T-cell (primary cell): ENCODE data around the gene DKKL1. TPM values are rescaled to one million over a fixed set of nuclear protein-coding genes. Genes with fewer than 3 reads are reported as not detected.
A peak's percentile ranks its signal among the peaks of the same experiment; 100 is the strongest.
"Not testable (repeated sequence)": the region's sequence is repeated elsewhere in the genome, so short reads cannot be mapped to it uniquely, and the experiment has no call there.

ENCODE experiments used
- ATAC-seq, 4 experiments: fragments of 200-7000 bp in 3 of 4; fragments of 150-1000 bp in 1 of 4; cut with Tn5 transposase; replicated peaks in 1 of 4; 1 replicate in 3 of 4; 2 replicates in 1 of 4; pipeline ENCODE4 v1.10.0; 2021; ENCODE audit warnings: moderate library complexity in 3 of 4, mild to moderate bottlenecking in 2 of 4, moderate number of reproducible peaks in 1 of 4
- CTCF ChIA-PET, 2 donors: fragments of 300-600 bp; sonication (Branson Sonifier 250); formaldehyde crosslinking; loops; one replicate each; lab custom pipeline; 2022; ENCODE audit warnings: antibody characterized with exemption in 2 of 2; lab: Charles Lee
- POLR2A ChIA-PET, 2 donors: fragments of 300-600 bp; sonication (Branson Sonifier 250); formaldehyde crosslinking; loops; one replicate each; lab custom pipeline; 2022; ENCODE audit warnings: antibody characterized with exemption in 2 of 2; lab: Charles Lee
- DNase-seq, 35 experiments: peaks; one replicate each; pipeline versions ENCODE4 v3.0.0 to v3.0.0-alpha.2; 2013 to 2023
- H3K27ac ChIP-seq: one replicate; pipeline ENCODE4 v1.5.1; 2013; ENCODE audit warnings: low read length
- H3K27me3 ChIP-seq, 2 experiments: replicated peaks in 1 of 2; 1 replicate in 1 of 2; 2 replicates in 1 of 2; pipeline versions ENCODE4 v1.6.1 to v1.7.0; 2013; ENCODE audit warnings: low read length in 1 of 2, mixed read lengths in 1 of 2; ENCODE audit not compliant: control insufficient read depth in 2 of 2, insufficient read depth in 2 of 2; ENCODE audit errors: extremely low read depth in 1 of 2
- H3K36me3 ChIP-seq, 2 donors: 1 replicate in 1 of 2; 2 replicates in 1 of 2; pipeline versions ENCODE4 v1.6.1 to v1.7.0; 2013; ENCODE audit warnings: low read length in 1 of 2; ENCODE audit not compliant: control insufficient read depth in 2 of 2, insufficient read depth in 1 of 2; ENCODE audit errors: extremely low read depth in 1 of 2
- H3K4me1 ChIP-seq, 2 experiments: 1 replicate in 1 of 2; 2 replicates in 1 of 2; pipeline versions ENCODE4 v1.6.1 to v1.7.0; 2013; ENCODE audit warnings: low read length in 2 of 2, mixed read lengths in 1 of 2; ENCODE audit not compliant: insufficient read depth in 2 of 2, control insufficient read depth in 1 of 2; ENCODE audit errors: extremely low read depth in 1 of 2
- H3K4me3 ChIP-seq, 2 donors: 1 replicate in 1 of 2; 2 replicates in 1 of 2; pipeline versions ENCODE4 v1.5.1 to v1.7.0; 2013; ENCODE audit warnings: mild to moderate bottlenecking in 2 of 2, low read length in 1 of 2, moderate library complexity in 1 of 2; ENCODE audit not compliant: control insufficient read depth in 1 of 2; ENCODE audit errors: extremely low read depth in 1 of 2
- H3K9me3 ChIP-seq: 2 replicates; pipeline ENCODE4 v1.7.0; 2013
- H3K27ac Mint-ChIP-seq, 2 donors: one replicate each; pipeline ENCODE4 v1.8.0; 2020 to 2021; ENCODE audit warnings: mild to moderate bottlenecking in 2 of 2, mixed read lengths in 2 of 2
- H3K27me3 Mint-ChIP-seq, 2 donors: one replicate each; pipeline ENCODE4 v1.8.0; 2021 to 2022; ENCODE audit warnings: mixed read lengths in 2 of 2
- H3K36me3 Mint-ChIP-seq: one replicate; pipeline ENCODE4 v1.8.0; 2021; ENCODE audit warnings: mixed read lengths
- H3K4me1 Mint-ChIP-seq, 3 donors: one replicate each; pipeline ENCODE4 v1.8.0; 2020 to 2022; ENCODE audit warnings: mixed read lengths in 3 of 3, mild to moderate bottlenecking in 1 of 3
- H3K4me3 Mint-ChIP-seq, 3 donors: one replicate each; pipeline ENCODE4 v1.8.0; 2020 to 2022; ENCODE audit warnings: mild to moderate bottlenecking in 3 of 3, mixed read lengths in 3 of 3, moderate library complexity in 3 of 3
- H3K9me3 Mint-ChIP-seq, 3 donors: one replicate each; pipeline ENCODE4 v1.8.0; 2020 to 2022; ENCODE audit warnings: mixed read lengths in 3 of 3
- WGBS: methylation state at CpG from one replicate; pipeline ENCODE4 v1.1.5; 2013; ENCODE audit warnings: missing lambda C conversion rate; ENCODE audit not compliant: insufficient coverage; 5-methylcytosine and 5-hydroxymethylcytosine counted together
- total RNA-seq, 35 experiments: library from RNA in 6 of 35; stranded (reverse) in 6 of 35; fragments of 120-200 nt in 1 of 35; gene quantifications; one replicate each; pipeline versions ENCODE4 v1.2.1 to v1.2.4 and lab custom pipeline; 2013 to 2026

Gene DKKL1
- total RNA-seq = not detected
- not detected for total RNA-seq (2013)
- total RNA-seq (lab: John Stamatoyannopoulos, UW) = 0 to 0.09 (median 0) reads per million in 29 experiments

GRCh38 chr19:49363268-49364082 is at the start of gene DKKL1:
DKKL1 (plus strand) TSS chr19:49363877; CDS start chr19:49363999, 122 bp downstream.
- H3K9me3 ChIP-seq = no peaks in the 10 kb centered on the region
- Mint-ChIP-seq H3K27ac (no peak within 1 kb of the TSS), H3K4me1 (peaks cover 7 to 21% (median 13%) of the 10 kb centered on the region in 3 donors), H3K9me3 (no peaks in the 10 kb centered on the region), H3K36me3 (no peaks in the 10 kb centered on the region), H3K27me3 (peaks cover 5 to 29% of the 10 kb centered on the region in 2 donors), H3K4me3 (peak within 1 kb of the TSS in 2 of 3 donors; percentile 16 to 25)
- ATAC-seq (peak; percentile 71 to 82 (median 72)), DNase-seq (peak; percentile 22 to 72 (median 45))
- H3K4me3 ChIP-seq = peak within 1 kb of the TSS; percentile 3 to 15
- ChIA-PET POLR2A (no interaction called here), CTCF (interaction anchor here in 1 of 2 donors (0.7 kb wide), 1 partner anchor 28 kb away, joined by 6 read pairs; no protein-coding TSS in a partner anchor)
- no peaks in the 10 kb centered on the region for H3K36me3 ChIP-seq
- 1% methylated on average over 43 of the region's 46 CpGs for WGBS
- peaks cover 7 to 35% of the 10 kb centered on the region in 2 experiments for H3K4me1 ChIP-seq
- H3K27ac ChIP-seq = no peak within 1 kb of the TSS
- H3K27me3 ChIP-seq = peaks cover 3 to 79% of the 10 kb centered on the region in 2 experiments

DNA sequence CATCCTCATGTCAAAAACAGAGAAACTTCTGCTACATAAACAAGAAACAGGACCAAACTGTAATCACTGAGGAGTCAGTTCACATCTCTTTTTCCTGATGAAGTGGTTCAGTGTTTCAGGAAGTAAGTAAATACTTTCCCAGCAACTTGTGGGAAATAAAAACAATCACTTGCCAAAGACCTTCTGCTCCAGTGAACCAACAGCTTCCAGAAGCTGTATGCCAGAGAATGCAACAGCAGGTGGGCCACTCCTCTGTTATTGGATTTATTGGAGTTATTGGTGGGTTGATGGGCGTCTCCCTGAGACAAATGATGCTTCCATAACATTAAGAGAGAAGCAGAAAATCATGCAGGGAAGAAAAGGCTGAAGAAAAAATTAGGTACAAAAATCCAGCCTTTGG is 48.6 kb upstream of the DKKL1 start:
- H3K36me3 Mint-ChIP-seq = peaks cover 54% of the 10 kb centered on the region
- peaks cover 0 to 13% (median 10%) of the 10 kb centered on the region in 3 donors for H3K4me1 Mint-ChIP-seq

DNA sequence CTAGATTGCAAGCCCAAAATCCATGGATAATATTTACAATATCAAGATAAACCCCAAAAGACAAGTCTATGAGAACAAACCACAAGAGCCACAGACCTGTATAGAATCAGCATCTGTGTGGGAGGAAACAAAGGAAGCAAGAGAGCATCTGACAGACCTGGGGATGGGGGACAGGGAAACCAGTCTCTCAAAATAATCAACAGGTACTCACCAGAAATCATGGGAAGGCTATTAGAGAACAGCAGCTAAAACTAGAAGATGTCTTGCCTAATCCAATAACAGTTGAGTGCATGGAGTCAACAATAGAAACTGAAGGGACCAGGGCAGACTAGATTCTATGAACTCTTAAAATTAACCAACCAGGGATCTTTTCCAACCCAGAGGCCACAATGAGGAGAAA is 47.4 kb upstream of the DKKL1 start:
- no peak overlapping the region for H3K27ac Mint-ChIP-seq
- peaks cover 42% of the 10 kb centered on the region for H3K36me3 Mint-ChIP-seq
- peaks cover 0 to 9% (median 8%) of the 10 kb centered on the region in 3 donors for H3K9me3 Mint-ChIP-seq
- DNase-seq (no peak), ATAC-seq (no peak)
- POLR2A ChIA-PET = interaction anchor here in 1 of 2 donors (0.7 kb wide), 1 partner anchor 271 kb away, joined by 3 read pairs; no protein-coding TSS in a partner anchor
- peaks cover 0 to 13% (median 10%) of the 10 kb centered on the region in 3 donors for H3K4me1 Mint-ChIP-seq
- H3K27me3 Mint-ChIP-seq = no peaks in the 10 kb centered on the region
- H3K4me1 ChIP-seq = no peaks in the 10 kb centered on the region
- H3K27me3 ChIP-seq = no peaks in the 10 kb centered on the region
- peaks cover 2% of the 10 kb centered on the region for H3K9me3 ChIP-seq
- no peak overlapping the region for H3K27ac ChIP-seq
- H3K36me3 ChIP-seq = peaks cover 0 to 7% of the 10 kb centered on the region in 2 donors
- no peak overlapping the region for H3K4me3 ChIP-seq
- CTCF ChIA-PET = no interaction called here
- H3K4me3 Mint-ChIP-seq = no peak overlapping the region

More for the DNA sequence above, 48.6 kb upstream of the DKKL1 start:
- H3K36me3 ChIP-seq = peaks cover 0 to 14% of the 10 kb centered on the region in 2 donors
- Mint-ChIP-seq H3K9me3 (peaks cover 0 to 9% (median 8%) of the 10 kb centered on the region in 3 donors), H3K27ac (no peak overlapping the region), H3K4me3 (no peak overlapping the region), H3K27me3 (no peaks in the 10 kb centered on the region)
- no peak for ATAC-seq
- H3K9me3 ChIP-seq = peaks cover 2% of the 10 kb centered on the region
- ChIA-PET POLR2A (no interaction called here), CTCF (no interaction called here)
- no peak overlapping the region for H3K4me3 ChIP-seq
- WGBS = no CpG with 5 or more reads among the region's 1 CpG
- H3K4me1 ChIP-seq = no peaks in the 10 kb centered on the region
- H3K27ac ChIP-seq = no peak overlapping the region
- no peak for DNase-seq
- H3K27me3 ChIP-seq = no peaks in the 10 kb centered on the region

GRCh38 chr19:49318296-49318695 is 45.4 kb upstream of the DKKL1 start:
- DNase-seq = no peak
- no peaks in the 10 kb centered on the region for H3K27me3 ChIP-seq
- ATAC-seq = no peak
- no peak overlapping the region for H3K27ac Mint-ChIP-seq
- H3K4me3 Mint-ChIP-seq = no peak overlapping the region
- H3K9me3 ChIP-seq = peaks cover 2% of the 10 kb centered on the region
- H3K4me1 Mint-ChIP-seq = peaks cover 0 to 10% (median 8%) of the 10 kb centered on the region in 3 donors
- H3K27ac ChIP-seq = no peak overlapping the region
- H3K36me3 Mint-ChIP-seq = peaks cover 42% of the 10 kb centered on the region
- peaks cover 0 to 6% of the 10 kb centered on the region in 2 donors for H3K36me3 ChIP-seq
- H3K4me3 ChIP-seq = no peak overlapping the region
- no peaks in the 10 kb centered on the region for H3K27me3 Mint-ChIP-seq
- no peaks in the 10 kb centered on the region for H3K4me1 ChIP-seq
- ChIA-PET CTCF (interaction anchor here in 1 of 2 donors (0.6 kb wide), 1 partner anchor 15 kb away, joined by 3 read pairs; no protein-coding TSS in a partner anchor), POLR2A (interaction anchor here in 1 of 2 donors (0.7 kb wide), 1 partner anchor 269 kb away, joined by 3 read pairs; no protein-coding TSS in a partner anchor)
- H3K9me3 Mint-ChIP-seq = peaks cover 0 to 9% (median 8%) of the 10 kb centered on the region in 3 donors

GRCh38 chr19:49324801-49325576 is 38.7 kb upstream of the DKKL1 start, which contains the start of gene SLC6A16:
SLC6A16 (minus strand) TSS chr19:49325191; CDS start chr19:49311347, 13,844 bp downstream.
- WGBS = 89% methylated on average over 24 of the region's 38 CpGs
- no peaks in the 10 kb centered on the region for H3K27me3 ChIP-seq
- no peaks in the 10 kb centered on the region for H3K4me1 ChIP-seq
- H3K27ac Mint-ChIP-seq = no peak within 1 kb of the TSS
- no peak within 1 kb of the TSS for H3K4me3 ChIP-seq
- H3K27me3 Mint-ChIP-seq = no peaks in the 10 kb centered on the region
- ATAC-seq = no peak
- H3K36me3 ChIP-seq = peaks cover 10 to 12% of the 10 kb centered on the region in 2 donors
- no peak for DNase-seq
- no peaks in the 10 kb centered on the region for H3K9me3 Mint-ChIP-seq
- H3K4me1 Mint-ChIP-seq = peaks cover 18 to 31% (median 21%) of the 10 kb centered on the region in 3 donors
- CTCF ChIA-PET = no interaction called here
- H3K9me3 ChIP-seq = no peaks in the 10 kb centered on the region
- POLR2A ChIA-PET = interaction anchor here in 1 of 2 donors (0.7 kb wide), 1 partner anchor 16 kb away, joined by 3 read pairs; no protein-coding TSS in a partner anchor
- H3K4me3 Mint-ChIP-seq = no peak within 1 kb of the TSS
- no peak within 1 kb of the TSS for H3K27ac ChIP-seq
- peaks cover 24% of the 10 kb centered on the region for H3K36me3 Mint-ChIP-seq

DNA sequence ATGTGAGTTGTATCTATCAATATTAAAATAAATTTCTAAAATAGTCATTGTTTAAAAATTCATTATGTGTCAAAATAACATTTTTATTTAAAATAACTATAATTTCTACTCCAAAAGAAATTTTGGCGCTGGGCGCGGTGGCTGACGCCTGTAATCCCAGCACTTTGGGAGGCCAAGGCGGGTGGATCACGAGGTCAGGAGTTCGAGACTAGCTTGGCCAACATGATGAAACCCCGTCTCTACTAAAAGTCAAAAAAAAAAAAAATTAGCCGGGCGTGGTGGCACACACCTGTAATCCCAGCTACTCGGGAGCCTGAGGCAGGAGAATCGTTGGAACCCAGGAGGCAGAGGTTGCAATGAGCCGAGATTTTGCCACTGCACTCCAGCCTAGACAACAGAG is 37.9 kb upstream of the DKKL1 start:
- not testable (repeated sequence) for H3K4me1 ChIP-seq, H3K4me3 Mint-ChIP-seq, H3K4me3 ChIP-seq, H3K27me3 Mint-ChIP-seq, H3K27ac ChIP-seq, H3K9me3 Mint-ChIP-seq, H3K27me3 ChIP-seq, ATAC-seq, DNase-seq, H3K27ac Mint-ChIP-seq, H3K9me3 ChIP-seq
- ChIA-PET CTCF (interaction anchor here in 1 of 2 donors (0.7 kb wide), 1 partner anchor 19 kb away, joined by 3 read pairs; no protein-coding TSS in a partner anchor), POLR2A (interaction anchor here in 1 of 2 donors (0.7 kb wide), 1 partner anchor 15 kb away, joined by 3 read pairs; no protein-coding TSS in a partner anchor)
- H3K36me3 Mint-ChIP-seq = peaks cover 28% of the 10 kb centered on the region
- H3K36me3 ChIP-seq = peaks cover 12 to 16% of the 10 kb centered on the region in 2 donors
- peaks cover 24 to 37% (median 26%) of the 10 kb centered on the region in 3 donors for H3K4me1 Mint-ChIP-seq
- WGBS = 98% methylated on average over 11 of the region's 13 CpGs
